Stimulated activated naive CD8-positive, alpha-beta T cell treated with anti-CD3 and anti-CD28 coated beads, Interleukin-15, amount 100 ng/mL, for 72 hours (primary cell): ENCODE results near the gene NRARP.
A peak's percentile ranks its signal among the peaks of the same experiment; 100 is the strongest.

Experiments used
- ATAC-seq: fragments of 150-1000 bp; cut with Tn5 transposase; 2 replicates; pipeline ENCODE4 v1.10.0; 2021; ENCODE audit warnings: mild to moderate bottlenecking, moderate library complexity
- DNase-seq, 2 donors: peaks; one replicate each; pipeline ENCODE4 v3.0.0; 2021 to 2022
- H3K27ac Mint-ChIP-seq, 2 donors: one replicate each; pipeline ENCODE4 v1.8.0; 2022; ENCODE audit warnings: mild to moderate bottlenecking in 2 of 2, mixed read lengths in 2 of 2, moderate library complexity in 2 of 2
- H3K27me3 Mint-ChIP-seq: one replicate; pipeline ENCODE4 v1.8.0; 2022; ENCODE audit warnings: mixed read lengths
- H3K4me1 Mint-ChIP-seq: one replicate; pipeline ENCODE4 v1.8.0; 2022; ENCODE audit warnings: mild to moderate bottlenecking, mixed read lengths
- H3K4me3 Mint-ChIP-seq, 2 donors: one replicate each; pipeline ENCODE4 v1.8.0; 2022; ENCODE audit warnings: mild to moderate bottlenecking in 2 of 2, mixed read lengths in 2 of 2, moderate library complexity in 1 of 2
- H3K9me3 Mint-ChIP-seq, 2 donors: one replicate each; pipeline ENCODE4 v1.8.0; 2022; ENCODE audit warnings: mixed read lengths in 2 of 2

NRARP gene

GRCh38 chr9:137307255-137308056 lies 5.4 kb upstream of the NRARP start:
- Mint-ChIP-seq H3K4me1 (peaks cover 44% of the 10 kb centered on the region), H3K4me3 (peak overlapping the region in 1 of 2 donors; percentile 51), H3K9me3 (no peaks in the 10 kb centered on the region), H3K27ac (no peak overlapping the region), H3K27me3 (peaks cover 9% of the 10 kb centered on the region)
- no peak for DNase-seq
- ATAC-seq = no peak

- no peaks in the 10 kb centered on the region for H3K9me3 Mint-ChIP-seq
- peaks cover 44% of the 10 kb centered on the region for H3K4me1 Mint-ChIP-seq
- H3K4me3 Mint-ChIP-seq = peak overlapping the region in 1 of 2 donors; percentile 64
- ATAC-seq (no peak), DNase-seq (no peak)
- H3K27me3 Mint-ChIP-seq = peaks cover 9% of the 10 kb centered on the region
- H3K27ac Mint-ChIP-seq = peak overlapping the region in 1 of 2 donors; percentile 27
Measured at GRCh38 chr9:137306850-137307254, 4.8 kb upstream of the NRARP start.

GRCh38 chr9:137306066-137306849 lies 4.2 kb upstream of the NRARP start:
- ATAC-seq (no peak), DNase-seq (peak; percentile 14 to 31)
- Mint-ChIP-seq H3K9me3 (no peaks in the 10 kb centered on the region), H3K27me3 (peaks cover 9% of the 10 kb centered on the region), H3K4me1 (peaks cover 44% of the 10 kb centered on the region), H3K27ac (peak overlapping the region in 1 of 2 donors; percentile 27), H3K4me3 (peak overlapping the region in 1 of 2 donors; percentile 64)

GRCh38 chr9:137305798-137306065 lies 3.7 kb upstream of the NRARP start:
- peak overlapping the region in 1 of 2 donors; percentile 63 for H3K4me3 Mint-ChIP-seq
- ATAC-seq = no peak

GRCh38 chr9:137305060-137305797 lies 3.2 kb upstream of the NRARP start:
- Mint-ChIP-seq H3K9me3 (no peaks in the 10 kb centered on the region), H3K27ac (no peak overlapping the region)

More at GRCh38 chr9:137305798-137306065, 3.7 kb upstream of the NRARP start:
- Mint-ChIP-seq H3K27me3 (peaks cover 13% of the 10 kb centered on the region), H3K27ac (no peak overlapping the region), H3K4me1 (peaks cover 48% of the 10 kb centered on the region), H3K9me3 (no peaks in the 10 kb centered on the region)
- DNase-seq = peak in 1 of 2 donors; percentile 14

GRCh38 chr9:137304383-137305059 lies 2.5 kb upstream of the NRARP start:
- DNase-seq (peak in 1 of 2 donors; percentile 18), ATAC-seq (no peak)
- H3K4me1 Mint-ChIP-seq = peaks cover 56% of the 10 kb centered on the region
- no peak overlapping the region for H3K27ac Mint-ChIP-seq
- H3K4me3 Mint-ChIP-seq = no peak overlapping the region
- no peaks in the 10 kb centered on the region for H3K9me3 Mint-ChIP-seq
- H3K27me3 Mint-ChIP-seq = peaks cover 25% of the 10 kb centered on the region

More at GRCh38 chr9:137305060-137305797, 3.2 kb upstream of the NRARP start:
- Mint-ChIP-seq H3K4me3 (peak overlapping the region; percentile 28 to 63), H3K4me1 (peaks cover 51% of the 10 kb centered on the region), H3K27me3 (peaks cover 18% of the 10 kb centered on the region)
- DNase-seq = peak; percentile 58 to 70
- peak; percentile 59 for ATAC-seq

GRCh38 chr9:137303893-137304382 lies 1.9 kb upstream of the NRARP start:
- Mint-ChIP-seq H3K27me3 (peaks cover 30% of the 10 kb centered on the region), H3K4me1 (peaks cover 59% of the 10 kb centered on the region), H3K9me3 (no peaks in the 10 kb centered on the region), H3K4me3 (peak overlapping the region in 1 of 2 donors; percentile 24), H3K27ac (peak overlapping the region in 1 of 2 donors; percentile 59)
- no peak for ATAC-seq
- DNase-seq = no peak

- H3K4me3 Mint-ChIP-seq = peak overlapping the region; percentile 15 to 24
- peaks cover 61% of the 10 kb centered on the region for H3K4me1 Mint-ChIP-seq
- ATAC-seq = no peak
- H3K9me3 Mint-ChIP-seq = no peaks in the 10 kb centered on the region
- peaks cover 36% of the 10 kb centered on the region for H3K27me3 Mint-ChIP-seq
- H3K27ac Mint-ChIP-seq = no peak overlapping the region
- DNase-seq = peak in 1 of 2 donors; percentile 16
Measured at GRCh38 chr9:137303151-137303892, 1.3 kb upstream of the NRARP start.

GRCh38 chr9:137302449-137303150 lies 529 bp upstream of the NRARP start:
- H3K27ac Mint-ChIP-seq = no peak overlapping the region
- ATAC-seq (peak; percentile 57), DNase-seq (no peak)
- peak overlapping the region; percentile 35 to 56 for H3K4me3 Mint-ChIP-seq
- H3K4me1 Mint-ChIP-seq = peaks cover 59% of the 10 kb centered on the region
- no peaks in the 10 kb centered on the region for H3K9me3 Mint-ChIP-seq
- peaks cover 43% of the 10 kb centered on the region for H3K27me3 Mint-ChIP-seq

- Mint-ChIP-seq H3K27ac (no peak overlapping the region), H3K27me3 (peaks cover 47% of the 10 kb centered on the region), H3K4me1 (peaks cover 53% of the 10 kb centered on the region), H3K4me3 (peak overlapping the region; percentile 85 to 90), H3K9me3 (no peaks in the 10 kb centered on the region)
- ATAC-seq (peak; percentile 40), DNase-seq (peak in 1 of 2 donors; percentile 53)
Measured at GRCh38 chr9:137301081-137301947, 757 bp downstream of the NRARP start.

- no peaks in the 10 kb centered on the region for H3K9me3 Mint-ChIP-seq
- peaks cover 51% of the 10 kb centered on the region for H3K27me3 Mint-ChIP-seq
- no peak for ATAC-seq
- H3K4me3 Mint-ChIP-seq = peak overlapping the region; percentile 85 to 90
- H3K27ac Mint-ChIP-seq = peak overlapping the region in 1 of 2 donors; percentile 43
- DNase-seq = no peak
- H3K4me1 Mint-ChIP-seq = peaks cover 47% of the 10 kb centered on the region
Measured at GRCh38 chr9:137300567-137301080, 1.4 kb downstream of the NRARP start.

- peak overlapping the region; percentile 24 to 50 for H3K4me3 Mint-ChIP-seq
Measured at GRCh38 chr9:137299938-137300337, 2.1 kb downstream of the NRARP start.

GRCh38 chr9:137299203-137299565 lies 2.9 kb downstream of the NRARP start:
- no peak overlapping the region for H3K4me3 Mint-ChIP-seq

More at GRCh38 chr9:137299938-137300337, 2.1 kb downstream of the NRARP start:
- ATAC-seq = no peak
- Mint-ChIP-seq H3K27ac (no peak overlapping the region), H3K27me3 (peaks cover 51% of the 10 kb centered on the region), H3K4me1 (peaks cover 42% of the 10 kb centered on the region), H3K9me3 (no peaks in the 10 kb centered on the region)
- DNase-seq = no peak

More at GRCh38 chr9:137299203-137299565, 2.9 kb downstream of the NRARP start:
- ATAC-seq (no peak), DNase-seq (no peak)
- Mint-ChIP-seq H3K9me3 (no peaks in the 10 kb centered on the region), H3K4me1 (peaks cover 45% of the 10 kb centered on the region), H3K27ac (no peak overlapping the region), H3K27me3 (peaks cover 58% of the 10 kb centered on the region)
